SW 1271 (cell line): ENCODE data around the gene SUMO3.

Experiments
- DNase-seq, 2 experiments: peaks; one replicate each; lab custom pipeline; 2025; lab: John Stamatoyannopoulos, UW

The SUMO3 gene

GRCh38 chr21:44758781-44759627 is 58.9 kb downstream of the SUMO3 start:
- DNase-seq = no peak

DNA sequence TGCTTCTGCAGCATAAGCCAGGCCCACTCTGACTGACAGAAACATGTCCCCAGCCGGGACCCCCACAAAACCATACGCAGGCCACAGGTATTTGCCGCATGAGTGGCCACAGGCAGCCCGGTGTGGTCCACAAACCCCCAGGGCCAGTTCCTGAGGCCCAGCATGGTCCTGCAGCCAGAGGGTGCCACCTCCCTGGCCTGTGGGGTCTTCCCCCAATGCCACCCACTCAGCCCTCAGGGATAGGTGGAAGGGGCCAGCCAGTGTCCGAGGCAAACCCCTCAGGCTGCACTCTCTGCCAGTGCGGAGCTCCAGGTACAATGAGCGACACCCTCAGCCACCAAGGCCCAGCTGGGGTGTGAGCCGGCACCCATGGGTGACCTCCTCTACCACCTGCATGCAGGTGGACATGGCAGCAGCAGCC is 59.7 kb downstream of the SUMO3 start:
- DNase-seq = no peak

DNA sequence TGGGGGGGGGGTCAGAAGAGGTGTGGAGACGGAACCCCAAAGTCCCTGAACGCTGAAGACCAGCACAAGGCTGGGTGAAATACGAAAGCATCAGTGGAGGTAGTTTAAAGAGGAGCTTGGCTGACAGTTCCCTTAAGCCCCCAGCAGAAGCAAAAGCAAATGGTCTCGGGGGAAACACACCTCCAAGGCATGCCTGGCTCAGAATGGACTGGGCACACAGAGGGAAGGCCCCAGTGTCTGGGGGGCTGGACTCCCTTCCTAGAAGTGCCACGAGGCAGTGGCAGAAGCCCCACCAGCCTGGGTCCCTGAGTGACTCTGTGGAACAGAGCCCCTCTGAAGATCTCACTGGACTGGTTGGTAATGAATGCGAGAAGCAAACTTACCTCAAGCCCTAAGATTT is 60.1 kb downstream of the SUMO3 start:
- no peak for DNase-seq

DNA sequence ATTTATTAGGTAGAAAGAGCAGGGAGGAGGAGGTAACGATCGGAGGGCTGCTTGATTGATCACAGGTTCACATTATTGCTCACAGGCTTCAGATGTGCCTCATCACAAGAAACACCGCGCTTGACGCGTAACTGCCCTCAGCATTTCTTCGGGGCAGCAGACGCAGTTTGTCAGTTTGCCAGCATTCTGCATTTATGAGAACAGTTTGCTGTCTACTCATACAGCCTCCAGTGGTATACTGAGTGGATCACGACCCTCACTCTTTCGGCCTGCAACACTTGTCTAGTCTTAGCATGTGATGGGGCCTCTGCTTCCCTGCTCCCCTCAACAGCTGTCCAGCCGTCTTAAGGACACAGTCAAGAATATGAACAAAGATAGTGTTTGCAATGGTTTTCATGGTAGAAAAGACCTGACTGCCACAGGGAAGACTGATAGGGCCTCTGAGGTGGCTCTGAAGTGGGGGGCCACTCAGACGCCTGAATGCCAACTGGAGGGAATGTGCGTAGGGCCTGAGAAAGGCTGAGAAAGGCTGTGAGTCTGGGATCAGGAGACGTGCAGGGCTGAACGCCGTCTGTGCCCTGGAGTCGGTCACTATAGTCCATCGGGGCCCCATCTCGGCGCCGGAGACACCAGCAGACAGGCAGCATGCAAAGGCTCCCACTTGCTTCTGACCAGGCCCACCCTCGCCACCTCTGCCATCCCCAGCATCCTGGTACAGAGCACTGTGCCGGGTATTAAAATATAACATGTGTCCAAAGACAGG is 61.3 kb downstream of the SUMO3 start:
- no peak for DNase-seq
